Testis (tissue), 3 donors: ENCODE measurements around the gene ERLIN1. TPM values are rescaled to one million over a fixed set of nuclear protein-coding genes. Genes with fewer than 3 reads are reported as not detected.
A peak's percentile ranks its signal among the peaks of the same experiment; 100 is the strongest.

Experiments
- DNase-seq: peaks from one replicate; pipeline ENCODE4 v3.0.0-alpha.2; 2019
- H3K27ac ChIP-seq, 2 donors: fragments of 200-600 bp; sonication (generic); one replicate each; pipeline ENCODE4 v1.5.1; 2019
- H3K27me3 ChIP-seq: fragments of 200-600 bp; sonication (generic); one replicate; pipeline ENCODE4 v1.5.1; 2019
- H3K36me3 ChIP-seq: fragments of 200-600 bp; sonication (generic); one replicate; pipeline ENCODE4 v1.5.1; 2017; ENCODE audit warnings: low read depth; ENCODE audit errors: missing control alignments
- H3K4me1 ChIP-seq: fragments of 200-600 bp; sonication (generic); one replicate; pipeline ENCODE4 v1.5.1; 2019
- H3K4me3 ChIP-seq, 2 donors: fragments of 200-600 bp; sonication (generic); one replicate each; pipeline ENCODE4 v1.5.1; 2017 to 2019
- H3K9me3 ChIP-seq: fragments of 200-600 bp; sonication (generic); one replicate; pipeline ENCODE4 v1.5.1; 2017
- POLR2A ChIP-seq: fragments of 450-650 bp; IDR thresholded peaks from one replicate; pipeline ENCODE4 v1.6.1; 2017; ENCODE audit warnings: antibody characterized with exemption, mild to moderate bottlenecking, moderate library complexity
- WGBS, 2 donors: methylation state at CpG; one replicate each; pipeline ENCODE4 v1.1.5; 2018; 5-methylcytosine and 5-hydroxymethylcytosine counted together
- intact Hi-C: fragments of 100-400 bp; cut with DNase I; formaldehyde crosslinking; loops from one replicate; pipeline ENCODE4 v1.15.1; 2023; ENCODE audit warnings: low total_unique reads
- polyA plus RNA-seq: library from polyadenylated mRNA; stranded (reverse); fragments of 350-450 nt; fragmentation: Illumina TruSeq; extraction: RNeasy Lipid Tissue Mini Kit (QIAGEN cat#74804); gene quantifications from one replicate; pipeline ENCODE4 v1.2.3, GENCODE V29; 2014; ENCODE audit warnings: low read depth, low replicate concordance; ENCODE audit not compliant: insufficient read depth
- total RNA-seq, 2 donors: library from RNA; depleted of rRNA; stranded (reverse); fragments of >200 nt; gene quantifications; one replicate each; pipeline ENCODE4 v1.2.3, GENCODE V29; 2016
- TF ChIP-seq, protein P1 (sequence below), 3 experiments: fragments of 450-650 bp in 2 of 3; fragments of 200-600 bp in 1 of 3; sonication (generic) in 1 of 3; IDR thresholded peaks; one replicate each; pipeline ENCODE4 v1.5.1; 2016 to 2019; ENCODE audit warnings: antibody characterized with exemption in 3 of 3, mild to moderate bottlenecking in 2 of 3, moderate library complexity in 1 of 3

Gene ERLIN1
- total and polyA plus RNA-seq, 3 donors from 2014 or later, result 27.9 to 62.7 (median 32.5) TPM

DNA sequence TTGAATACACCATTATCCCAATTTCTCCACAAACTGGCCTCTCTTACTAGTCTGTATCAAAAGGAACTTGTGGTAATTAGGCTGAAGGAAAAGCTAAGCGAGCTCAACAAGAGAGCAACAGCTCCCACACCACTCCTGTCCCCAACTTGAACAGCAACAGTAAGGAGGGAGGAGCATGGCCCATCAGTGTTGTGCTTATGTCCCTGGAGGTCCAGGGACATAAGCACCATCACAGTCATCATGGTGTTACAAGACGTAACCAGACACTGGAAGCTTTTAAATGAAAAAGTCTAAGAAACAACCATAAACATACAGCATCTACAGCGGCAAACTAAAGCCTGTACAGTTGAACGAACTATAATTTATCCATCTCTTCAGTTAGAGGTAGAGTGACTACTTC lies 989 bp downstream of the ERLIN1 start:
- intact Hi-C loops, result no loop called here
- H3K27ac ChIP-seq, result peak overlapping the region; percentile 84 to 86
- H3K4me1 ChIP-seq, result peaks cover 13% of the 10 kb centered on the region
- peak overlapping the region; percentile 90 to 94 for H3K4me3 ChIP-seq
- WGBS, 2 donors, result 2 to 7% methylated on average over 4 of the region's 4 CpGs
- no peak for DNase-seq
- no peak for TF ChIP-seq POLR2A
- H3K9me3 ChIP-seq, result no peaks in the 10 kb centered on the region
- no peaks in the 10 kb centered on the region for H3K36me3 ChIP-seq
- no peaks in the 10 kb centered on the region for H3K27me3 ChIP-seq

DNA sequence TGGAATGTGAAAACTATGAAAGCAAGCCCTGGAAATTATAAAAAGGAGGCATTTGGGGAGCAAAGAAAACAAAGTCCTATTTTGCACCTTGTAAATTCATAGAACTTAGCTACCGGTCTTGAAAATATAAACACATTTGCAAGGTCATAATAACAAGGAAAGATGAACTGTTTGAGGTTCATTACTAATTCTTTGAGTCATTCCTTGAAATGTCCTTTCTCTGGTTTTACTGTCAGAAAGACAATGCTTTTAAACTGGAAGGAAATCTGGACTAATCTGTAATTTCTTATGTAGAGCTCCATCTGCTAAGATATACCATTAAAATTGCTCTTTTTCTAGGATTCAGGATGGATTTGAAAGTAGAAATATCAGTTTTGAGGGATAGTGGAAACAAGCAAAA lies 1.4 kb downstream of the ERLIN1 start:
- TF ChIP-seq, protein P1, sequence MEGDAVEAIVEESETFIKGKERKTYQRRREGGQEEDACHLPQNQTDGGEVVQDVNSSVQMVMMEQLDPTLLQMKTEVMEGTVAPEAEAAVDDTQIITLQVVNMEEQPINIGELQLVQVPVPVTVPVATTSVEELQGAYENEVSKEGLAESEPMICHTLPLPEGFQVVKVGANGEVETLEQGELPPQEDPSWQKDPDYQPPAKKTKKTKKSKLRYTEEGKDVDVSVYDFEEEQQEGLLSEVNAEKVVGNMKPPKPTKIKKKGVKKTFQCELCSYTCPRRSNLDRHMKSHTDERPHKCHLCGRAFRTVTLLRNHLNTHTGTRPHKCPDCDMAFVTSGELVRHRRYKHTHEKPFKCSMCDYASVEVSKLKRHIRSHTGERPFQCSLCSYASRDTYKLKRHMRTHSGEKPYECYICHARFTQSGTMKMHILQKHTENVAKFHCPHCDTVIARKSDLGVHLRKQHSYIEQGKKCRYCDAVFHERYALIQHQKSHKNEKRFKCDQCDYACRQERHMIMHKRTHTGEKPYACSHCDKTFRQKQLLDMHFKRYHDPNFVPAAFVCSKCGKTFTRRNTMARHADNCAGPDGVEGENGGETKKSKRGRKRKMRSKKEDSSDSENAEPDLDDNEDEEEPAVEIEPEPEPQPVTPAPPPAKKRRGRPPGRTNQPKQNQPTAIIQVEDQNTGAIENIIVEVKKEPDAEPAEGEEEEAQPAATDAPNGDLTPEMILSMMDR (IDR thresholded peaks at IDR 0.05), result no peak
- TF ChIP-seq POLR2A, result no peak
- intact Hi-C loops, result no loop called here
- peak overlapping the region in 1 of 2 donors; percentile 94 for H3K4me3 ChIP-seq
- H3K36me3 ChIP-seq, result no peaks in the 10 kb centered on the region
- no peaks in the 10 kb centered on the region for H3K27me3 ChIP-seq
- no peak for DNase-seq
- peak overlapping the region; percentile 84 to 86 for H3K27ac ChIP-seq
- peaks cover 13% of the 10 kb centered on the region for H3K4me1 ChIP-seq
- WGBS, 2 donors, result 47 to 55% methylated on average over 1 of the region's 1 CpG
- no peaks in the 10 kb centered on the region for H3K9me3 ChIP-seq

DNA sequence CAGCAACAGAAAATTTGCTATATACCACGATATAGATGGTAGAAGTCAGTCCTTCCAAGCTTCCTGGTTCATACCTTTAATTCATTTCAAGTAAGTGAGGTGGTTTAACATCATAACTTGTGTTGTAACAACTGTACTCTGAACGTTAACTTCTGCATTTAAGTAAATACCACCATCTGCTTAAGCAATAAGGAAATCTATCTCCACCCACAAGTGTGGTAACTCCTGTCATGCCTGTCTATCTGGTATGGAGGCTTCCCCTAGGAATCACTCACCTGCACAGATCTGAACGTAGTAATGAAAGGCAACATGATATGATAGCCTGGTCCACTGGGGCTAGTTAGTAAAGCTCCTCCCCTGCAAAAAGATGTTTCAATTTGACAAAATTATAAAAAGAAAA lies 2.3 kb downstream of the ERLIN1 start:
- DNase-seq, result no peak
- intact Hi-C loops, result no loop called here
- Histone ChIP-seq H3K36me3 (no peaks in the 10 kb centered on the region), H3K27me3 (no peaks in the 10 kb centered on the region), H3K4me1 (peaks cover 13% of the 10 kb centered on the region), H3K9me3 (no peaks in the 10 kb centered on the region), H3K27ac (no peak overlapping the region), H3K4me3 (no peak overlapping the region)
- TF ChIP-seq, protein P1 (IDR thresholded peaks at IDR 0.05), result no peak
- no peak for TF ChIP-seq POLR2A
- 50 to 75% methylated on average over 3 of the region's 3 CpGs for WGBS, 2 donors

DNA sequence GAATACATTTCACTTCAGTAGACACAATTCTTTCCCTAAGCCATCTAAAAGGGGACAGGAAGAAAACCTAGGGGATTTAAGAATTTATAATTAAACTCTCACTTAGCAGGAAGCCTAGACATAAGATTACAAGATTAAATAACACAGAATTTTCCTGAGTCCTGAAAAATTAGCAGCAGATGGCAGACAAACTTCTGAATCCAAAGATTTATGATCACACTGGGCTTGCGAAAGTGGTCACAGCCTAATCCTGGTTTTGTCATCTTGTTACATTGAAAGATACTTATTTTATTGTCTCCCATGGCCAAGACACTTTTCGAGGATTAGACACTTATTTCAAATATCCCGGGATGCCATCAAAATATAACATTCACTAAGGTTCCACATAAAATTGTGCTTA lies 2.9 kb downstream of the ERLIN1 start:
- Histone ChIP-seq H3K36me3 (no peaks in the 10 kb centered on the region), H3K4me3 (no peak overlapping the region), H3K4me1 (peaks cover 13% of the 10 kb centered on the region), H3K27ac (no peak overlapping the region), H3K9me3 (no peaks in the 10 kb centered on the region), H3K27me3 (no peaks in the 10 kb centered on the region)
- no peak for DNase-seq
- WGBS, 2 donors, result 64 to 74% methylated on average over 3 of the region's 3 CpGs
- TF ChIP-seq POLR2A, result no peak
- TF ChIP-seq, protein P1 (IDR thresholded peaks at IDR 0.05), result no peak
- intact Hi-C loops, result no loop called here

DNA sequence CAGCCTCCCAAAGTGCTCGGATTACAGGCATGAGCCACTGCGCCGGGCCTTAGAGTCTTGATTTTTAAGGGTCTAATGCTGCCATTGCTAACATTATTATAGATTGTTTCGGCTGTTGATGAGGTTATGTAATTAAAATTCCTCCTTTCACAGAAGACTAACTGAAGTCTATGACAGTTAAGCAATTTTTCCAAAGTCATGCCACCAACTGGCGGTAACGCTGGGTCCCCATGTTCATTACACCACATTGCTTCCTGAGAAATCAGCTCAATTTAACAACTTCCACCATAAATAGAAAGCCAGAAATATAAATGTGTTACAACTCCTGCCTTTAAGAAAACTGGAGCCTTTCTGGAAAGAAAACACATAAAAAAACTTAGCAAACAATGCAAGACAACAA lies 3.5 kb downstream of the ERLIN1 start:
- H3K27ac ChIP-seq, result no peak overlapping the region
- WGBS, 2 donors, result 94 to 100% methylated on average over 6 of the region's 6 CpGs
- H3K4me3 ChIP-seq, result no peak overlapping the region
- no peaks in the 10 kb centered on the region for H3K9me3 ChIP-seq
- peaks cover 13% of the 10 kb centered on the region for H3K4me1 ChIP-seq
- TF ChIP-seq, protein P1 (IDR thresholded peaks at IDR 0.05), result no peak
- TF ChIP-seq POLR2A, result no peak
- DNase-seq, result no peak
- no peaks in the 10 kb centered on the region for H3K27me3 ChIP-seq
- intact Hi-C loops, result no loop called here
- H3K36me3 ChIP-seq, result no peaks in the 10 kb centered on the region
